Chondrocyte (in vitro differentiated cells): ENCODE measurements around the gene APLP2. TPM values are rescaled to one million over a fixed set of nuclear protein-coding genes. Genes with fewer than 3 reads are reported as not detected.

Source experiments
- DNase-seq: peaks from one replicate; pipeline ENCODE4 v3.0.0; 2021; ENCODE audit warnings: mixed read lengths, low spot score
- H3K27ac Mint-ChIP-seq: one replicate; pipeline ENCODE4 v1.8.0; 2021; ENCODE audit warnings: mild to moderate bottlenecking, moderate library complexity, mixed read lengths; ENCODE audit not compliant: unreplicated experiment
- H3K27me3 Mint-ChIP-seq: 2 replicates; pipeline ENCODE4 v1.8.0; 2021; ENCODE audit warnings: low read depth, mixed read lengths
- H3K36me3 Mint-ChIP-seq: 2 replicates; pipeline ENCODE4 v1.8.0; 2021; ENCODE audit warnings: low read depth, mixed read lengths
- H3K4me1 Mint-ChIP-seq: 2 replicates; pipeline ENCODE4 v1.8.0; 2021; ENCODE audit warnings: low read depth, mild to moderate bottlenecking, mixed read lengths
- H3K4me3 Mint-ChIP-seq: one replicate; pipeline ENCODE4 v1.8.0; 2021; ENCODE audit warnings: mild to moderate bottlenecking, moderate library complexity, mixed read lengths; ENCODE audit not compliant: unreplicated experiment
- H3K9me3 Mint-ChIP-seq: 2 replicates; pipeline ENCODE4 v1.8.0; 2021; ENCODE audit warnings: low read depth, mixed read lengths
- total RNA-seq: library from RNA; stranded (reverse); gene quantifications from 3 replicates; pipeline ENCODE4 v1.2.1, GENCODE V29; 2021
- TF ChIP-seq, protein P1 (sequence below): fragments of 200-600 bp; sonication (generic); IDR thresholded peaks from 2 replicates; pipeline ENCODE4 v1.5.0; 2021; ENCODE audit warnings: antibody characterized with exemption, mild to moderate bottlenecking, moderate library complexity

Gene APLP2
- total RNA-seq, 1 donor from 2014 or later, result 358 TPM

DNA sequence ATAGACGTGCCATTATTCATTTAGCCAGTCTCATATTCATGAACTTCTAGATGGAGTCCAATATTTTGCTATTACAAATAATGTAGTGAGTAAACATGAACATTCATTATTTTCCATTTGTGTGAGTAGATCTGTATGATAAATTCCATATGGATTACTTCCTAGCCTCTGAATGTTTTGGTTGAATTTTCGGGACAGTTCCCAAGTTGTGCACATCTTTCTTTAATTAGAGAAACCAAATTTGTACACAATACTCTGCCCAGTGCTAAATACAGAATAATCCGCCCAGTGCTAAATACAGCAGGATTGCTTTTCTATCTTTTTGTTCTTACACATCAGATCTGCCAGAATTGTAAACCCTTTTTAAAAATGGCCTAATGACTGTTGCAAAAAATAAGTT lies 17.1 kb upstream of the APLP2 start:
- H3K9me3 Mint-ChIP-seq, result no peaks in the 10 kb centered on the region
- no peaks in the 10 kb centered on the region for H3K36me3 Mint-ChIP-seq
- peaks cover 13% of the 10 kb centered on the region for H3K4me1 Mint-ChIP-seq
- H3K27ac Mint-ChIP-seq, result no peak overlapping the region
- H3K27me3 Mint-ChIP-seq, result no peaks in the 10 kb centered on the region
- no peak for DNase-seq
- TF ChIP-seq, protein P1, sequence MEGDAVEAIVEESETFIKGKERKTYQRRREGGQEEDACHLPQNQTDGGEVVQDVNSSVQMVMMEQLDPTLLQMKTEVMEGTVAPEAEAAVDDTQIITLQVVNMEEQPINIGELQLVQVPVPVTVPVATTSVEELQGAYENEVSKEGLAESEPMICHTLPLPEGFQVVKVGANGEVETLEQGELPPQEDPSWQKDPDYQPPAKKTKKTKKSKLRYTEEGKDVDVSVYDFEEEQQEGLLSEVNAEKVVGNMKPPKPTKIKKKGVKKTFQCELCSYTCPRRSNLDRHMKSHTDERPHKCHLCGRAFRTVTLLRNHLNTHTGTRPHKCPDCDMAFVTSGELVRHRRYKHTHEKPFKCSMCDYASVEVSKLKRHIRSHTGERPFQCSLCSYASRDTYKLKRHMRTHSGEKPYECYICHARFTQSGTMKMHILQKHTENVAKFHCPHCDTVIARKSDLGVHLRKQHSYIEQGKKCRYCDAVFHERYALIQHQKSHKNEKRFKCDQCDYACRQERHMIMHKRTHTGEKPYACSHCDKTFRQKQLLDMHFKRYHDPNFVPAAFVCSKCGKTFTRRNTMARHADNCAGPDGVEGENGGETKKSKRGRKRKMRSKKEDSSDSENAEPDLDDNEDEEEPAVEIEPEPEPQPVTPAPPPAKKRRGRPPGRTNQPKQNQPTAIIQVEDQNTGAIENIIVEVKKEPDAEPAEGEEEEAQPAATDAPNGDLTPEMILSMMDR, result no peak
- no peak overlapping the region for H3K4me3 Mint-ChIP-seq

- TF ChIP-seq, protein P1, result no peak
- Mint-ChIP-seq H3K27me3 (peaks cover 6% of the 10 kb centered on the region), H3K9me3 (no peaks in the 10 kb centered on the region), H3K4me1 (peaks cover 13% of the 10 kb centered on the region), H3K27ac (no peak overlapping the region), H3K36me3 (no peaks in the 10 kb centered on the region), H3K4me3 (no peak overlapping the region)
- DNase-seq, result no peak
These were observed 14.7 kb upstream of the APLP2 start for GRCh38 chr11:130054966-130055365.

DNA sequence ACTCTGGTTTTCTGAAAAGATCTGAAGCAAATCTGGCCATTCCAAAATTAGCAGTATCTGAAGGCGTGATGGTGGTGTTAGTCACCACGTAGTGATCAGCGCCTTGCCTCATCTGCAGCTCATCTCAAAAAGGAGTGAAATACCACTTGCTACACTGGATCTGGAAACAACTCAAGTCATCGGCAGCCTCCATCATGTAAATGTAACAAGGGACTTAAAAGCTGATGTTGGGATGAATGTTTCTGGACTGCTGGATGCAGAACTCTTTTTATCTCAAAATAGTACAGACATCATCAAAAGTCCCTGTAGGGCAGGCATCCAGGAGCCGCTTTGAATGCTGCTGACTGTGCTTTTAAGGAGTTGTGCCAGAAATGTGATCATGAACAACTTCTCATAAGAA lies 14.1 kb upstream of the APLP2 start:
- Mint-ChIP-seq H3K36me3 (no peaks in the 10 kb centered on the region), H3K4me1 (peaks cover 13% of the 10 kb centered on the region), H3K27ac (no peak overlapping the region), H3K4me3 (no peak overlapping the region), H3K9me3 (no peaks in the 10 kb centered on the region), H3K27me3 (peaks cover 10% of the 10 kb centered on the region)
- no peak for DNase-seq
- TF ChIP-seq, protein P1, result no peak

- no peak overlapping the region for H3K4me3 Mint-ChIP-seq
- H3K9me3 Mint-ChIP-seq, result no peaks in the 10 kb centered on the region
- no peaks in the 10 kb centered on the region for H3K36me3 Mint-ChIP-seq
- no peak for DNase-seq
- no peak overlapping the region for H3K27ac Mint-ChIP-seq
- H3K27me3 Mint-ChIP-seq, result peaks cover 33% of the 10 kb centered on the region
- TF ChIP-seq, protein P1, result no peak
- no peaks in the 10 kb centered on the region for H3K4me1 Mint-ChIP-seq
These were observed 8.7 kb upstream of the APLP2 start for GRCh38 chr11:130061017-130061416.

- peaks cover 33% of the 10 kb centered on the region for H3K27me3 Mint-ChIP-seq
- no peak for DNase-seq
- no peak overlapping the region for H3K4me3 Mint-ChIP-seq
- TF ChIP-seq, protein P1, result no peak
- no peaks in the 10 kb centered on the region for H3K9me3 Mint-ChIP-seq
- no peaks in the 10 kb centered on the region for H3K4me1 Mint-ChIP-seq
- no peak overlapping the region for H3K27ac Mint-ChIP-seq
- H3K36me3 Mint-ChIP-seq, result no peaks in the 10 kb centered on the region
These were observed 7.7 kb upstream of the APLP2 start for GRCh38 chr11:130062026-130062425.
